Small intestine (tissue), 7 donors: ENCODE results near the gene ACKR2. TPM values are rescaled to one million over a fixed set of nuclear protein-coding genes. Genes with fewer than 3 reads are reported as not detected.

Source experiments
- DNase-seq, 2 donors: peaks; one replicate each; pipeline versions ENCODE4 v3.0.0 to v3.0.0-alpha.2; 2013
- FAIRE-seq: peaks from 2 replicates; lab custom pipeline; 2012; peaks lifted over from hg19 to GRCh38; lab: Jason Lieb, UNC
- H3K27ac ChIP-seq, 3 donors: one replicate each; pipeline ENCODE4 v1.5.1; 2013; ENCODE audit warnings: low read length in 2 of 3, mild to moderate bottlenecking in 2 of 3, control low read depth in 1 of 3, inconsistent platforms in 1 of 3, low read depth in 1 of 3, moderate library complexity in 1 of 3
- H3K27me3 ChIP-seq, 3 donors: one replicate each; pipeline ENCODE4 v1.6.1; 2013; ENCODE audit warnings: low read length in 3 of 3, inconsistent platforms in 1 of 3; ENCODE audit not compliant: control insufficient read depth in 3 of 3, insufficient read depth in 3 of 3
- H3K36me3 ChIP-seq, 3 donors: one replicate each; pipeline ENCODE4 v1.6.1; 2013; ENCODE audit warnings: low read length in 3 of 3, inconsistent platforms in 1 of 3, low read depth in 1 of 3, mild to moderate bottlenecking in 1 of 3, moderate library complexity in 1 of 3; ENCODE audit not compliant: control insufficient read depth in 3 of 3, insufficient read depth in 2 of 3
- H3K4me1 ChIP-seq, 3 donors: one replicate each; pipeline ENCODE4 v1.6.1; 2013; ENCODE audit warnings: low read length in 2 of 3, inconsistent platforms in 1 of 3, low read depth in 1 of 3, mild to moderate bottlenecking in 1 of 3, moderate library complexity in 1 of 3; ENCODE audit not compliant: control insufficient read depth in 3 of 3, insufficient read depth in 2 of 3
- H3K4me3 ChIP-seq, 3 donors: one replicate each; pipeline ENCODE4 v1.5.1; 2013; ENCODE audit warnings: low read length in 3 of 3, control low read depth in 1 of 3, inconsistent platforms in 1 of 3, low read depth in 1 of 3, mild to moderate bottlenecking in 1 of 3, moderate library complexity in 1 of 3
- H3K9me3 ChIP-seq, 2 donors: one replicate each; pipeline ENCODE4 v1.6.1; 2013; ENCODE audit warnings: low read depth in 1 of 2, low read length in 1 of 2; ENCODE audit not compliant: control insufficient read depth in 2 of 2, insufficient read depth in 1 of 2
- WGBS, 3 donors: extraction: QIAGEN DNeasy Blood & Tissue Kit; methylation state at CpG; one replicate each; pipeline ENCODE4 v1.1.7; 2013; 5-methylcytosine and 5-hydroxymethylcytosine counted together
- polyA plus RNA-seq, 4 donors: library from polyadenylated mRNA; stranded (reverse) in 3 of 4; unstranded in 1 of 4; fragments of 200-250 nt in 3 of 4; fragments of 120-200 nt in 1 of 4; gene quantifications; one replicate each; pipeline versions ENCODE4 v1.2.1 to v1.2.3, GENCODE V29; 2013
- donor health status: healthy with polysubstance abuse.
- donor health status: control.
- donor health status: control.
- donor health status: Bipolar disorder and iron deficiency.
- donor health status: healthy.

The ACKR2 gene
- polyA plus RNA-seq, 4 donors, result 0.22 to 2.5 (median 1.3) TPM

DNA sequence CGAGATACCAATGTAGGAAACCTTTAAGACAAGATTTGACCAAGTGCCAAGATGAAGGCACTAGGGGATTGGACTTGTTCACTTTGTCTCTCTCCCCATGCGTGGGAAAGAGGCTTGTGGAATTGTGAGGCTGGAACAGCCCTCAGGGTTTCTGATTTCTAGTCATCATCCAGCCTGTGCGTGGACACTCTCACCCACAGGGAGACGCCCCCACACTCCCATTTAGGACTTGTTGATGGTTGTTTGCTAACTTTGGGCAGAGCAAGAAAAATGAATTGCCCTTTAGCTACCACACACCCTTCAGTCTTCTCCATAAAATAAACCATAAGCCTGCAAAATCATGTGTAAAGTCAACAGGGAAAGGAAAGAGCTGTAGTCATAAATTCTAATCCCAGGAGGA lies 18.4 kb downstream of the ACKR2 start:
- Histone ChIP-seq H3K4me1 (peaks cover 0 to 16% (median 0%) of the 10 kb centered on the region in 3 donors), H3K36me3 (no peaks in the 10 kb centered on the region), H3K9me3 (peaks cover 0 to 5% of the 10 kb centered on the region in 2 donors), H3K4me3 (no peak overlapping the region), H3K27me3 (no peaks in the 10 kb centered on the region), H3K27ac (peak overlapping the region; percentile 32 to 67 (median 67))
- 67 to 71% (median 67%) methylated on average over 4 of the region's 4 CpGs for WGBS, 3 donors
- no peak for FAIRE-seq
- DNase-seq, result peak; percentile 32 to 36

- Histone ChIP-seq H3K27ac (peak overlapping the region in 2 of 3 donors; percentile 73 to 85), H3K4me1 (peaks cover 0 to 16% (median 0%) of the 10 kb centered on the region in 3 donors), H3K27me3 (no peaks in the 10 kb centered on the region), H3K9me3 (peaks cover 0 to 5% of the 10 kb centered on the region in 2 donors), H3K4me3 (no peak overlapping the region), H3K36me3 (no peaks in the 10 kb centered on the region)
- 42 to 74% (median 59%) methylated on average over 5 of the region's 5 CpGs for WGBS, 3 donors
- DNase-seq (peak; percentile 47 to 97), FAIRE-seq (no peak)
Measured at GRCh38 chr3:42829083-42829627, 19.9 kb downstream of the ACKR2 start.

GRCh38 chr3:42829628-42830436 lies 20.6 kb downstream of the ACKR2 start:
- peaks cover 0 to 16% (median 0%) of the 10 kb centered on the region in 3 donors for H3K4me1 ChIP-seq
- no peak overlapping the region for H3K4me3 ChIP-seq
- FAIRE-seq (no peak), DNase-seq (no peak)
- H3K9me3 ChIP-seq, result peaks cover 0 to 5% of the 10 kb centered on the region in 2 donors
- H3K27me3 ChIP-seq, result no peaks in the 10 kb centered on the region
- H3K36me3 ChIP-seq, result no peaks in the 10 kb centered on the region
- peak overlapping the region in 2 of 3 donors; percentile 73 to 85 for H3K27ac ChIP-seq
- 57 to 81% (median 58%) methylated on average over 5 of the region's 5 CpGs for WGBS, 3 donors

GRCh38 chr3:42830437-42831320 lies 21.4 kb downstream of the ACKR2 start:
- FAIRE-seq (no peak), DNase-seq (peak in 1 of 2 donors; percentile 47)
- Histone ChIP-seq H3K27me3 (no peaks in the 10 kb centered on the region), H3K36me3 (no peaks in the 10 kb centered on the region), H3K27ac (no peak overlapping the region), H3K4me3 (no peak overlapping the region), H3K4me1 (peaks cover 0 to 16% (median 0%) of the 10 kb centered on the region in 3 donors), H3K9me3 (peaks cover 0 to 5% of the 10 kb centered on the region in 2 donors)
- WGBS, 3 donors, result 47 to 54% (median 48%) methylated on average over 7 of the region's 7 CpGs

GRCh38 chr3:42831321-42831713 lies 22.1 kb downstream of the ACKR2 start:
- 21 to 24% (median 23%) methylated on average over 3 of the region's 3 CpGs for WGBS, 3 donors
- Histone ChIP-seq H3K4me3 (no peak overlapping the region), H3K9me3 (peaks cover 0 to 5% of the 10 kb centered on the region in 2 donors), H3K4me1 (peaks cover 0 to 16% (median 0%) of the 10 kb centered on the region in 3 donors), H3K27ac (no peak overlapping the region), H3K27me3 (no peaks in the 10 kb centered on the region), H3K36me3 (no peaks in the 10 kb centered on the region)
- no peak for FAIRE-seq
- DNase-seq, result peak; percentile 74 to 79

- no peak for FAIRE-seq
- DNase-seq, result no peak
- WGBS, 3 donors, result 85 to 90% (median 90%) methylated on average over 5 of the region's 5 CpGs
- Histone ChIP-seq H3K4me1 (no peaks in the 10 kb centered on the region), H3K27me3 (no peaks in the 10 kb centered on the region), H3K9me3 (no peaks in the 10 kb centered on the region), H3K27ac (no peak overlapping the region), H3K4me3 (no peak overlapping the region), H3K36me3 (no peaks in the 10 kb centered on the region)
Measured at GRCh38 chr3:42836150-42837123, 27.2 kb downstream of the ACKR2 start.

- no peak overlapping the region for H3K4me3 ChIP-seq
- 80 to 84% (median 84%) methylated on average over 4 of the region's 4 CpGs for WGBS, 3 donors
- H3K27ac ChIP-seq, result no peak overlapping the region
- H3K27me3 ChIP-seq, result no peaks in the 10 kb centered on the region
- DNase-seq, result no peak
- no peaks in the 10 kb centered on the region for H3K36me3 ChIP-seq
- H3K4me1 ChIP-seq, result no peaks in the 10 kb centered on the region
- H3K9me3 ChIP-seq, result no peaks in the 10 kb centered on the region
- FAIRE-seq, result no peak
Measured at GRCh38 chr3:42838571-42838970, 29.3 kb downstream of the ACKR2 start.
